T-helper 2 cell treated with Interferon-gamma antibody and Interleukin-4, amounts not matched to agents 5 μg/mL and 100 μg/mL, for 36 hours (primary cell): ENCODE results near the gene RLBP1.
A peak's percentile ranks its signal among the peaks of the same experiment; 100 is the strongest.
"Not testable (repeated sequence)": the region's sequence is repeated elsewhere in the genome, so short reads cannot be mapped to it uniquely, and the experiment has no call there.

Experiments
- DNase-seq: peaks from one replicate; pipeline ENCODE4 v3.0.0; 2021; ENCODE audit warnings: low spot score
- H3K27ac Mint-ChIP-seq: one replicate; pipeline ENCODE4 v1.8.0; 2021; ENCODE audit warnings: mild to moderate bottlenecking, mixed read lengths
- H3K27me3 Mint-ChIP-seq: one replicate; pipeline ENCODE4 v1.8.0; 2021; ENCODE audit warnings: low read depth, mixed read lengths
- H3K36me3 Mint-ChIP-seq: one replicate; pipeline ENCODE4 v1.8.0; 2021; ENCODE audit warnings: low read depth, mixed read lengths
- H3K4me1 Mint-ChIP-seq: one replicate; pipeline ENCODE4 v1.8.0; 2021; ENCODE audit warnings: low read depth, mixed read lengths
- H3K4me3 Mint-ChIP-seq: one replicate; pipeline ENCODE4 v1.8.0; 2022; ENCODE audit warnings: mild to moderate bottlenecking, moderate library complexity, mixed read lengths
- H3K9me3 Mint-ChIP-seq: one replicate; pipeline ENCODE4 v1.8.0; 2021; ENCODE audit warnings: mixed read lengths

Gene RLBP1

GRCh38 chr15:89221543-89221942 lies at the start of gene RLBP1:
Gene RLBP1 (minus strand): TSS chr15:89221579. CDS start chr15:89218975, 2,604 bp downstream.
- no peaks in the 10 kb centered on the region for H3K36me3 Mint-ChIP-seq
- H3K27ac Mint-ChIP-seq, result no peak within 1 kb of the TSS
- DNase-seq, result no peak
- H3K9me3 Mint-ChIP-seq, result no peaks in the 10 kb centered on the region
- peaks cover 6% of the 10 kb centered on the region for H3K27me3 Mint-ChIP-seq
- no peak within 1 kb of the TSS for H3K4me3 Mint-ChIP-seq
- no peaks in the 10 kb centered on the region for H3K4me1 Mint-ChIP-seq

- peaks cover 75% of the 10 kb centered on the region for H3K36me3 Mint-ChIP-seq
- not testable (repeated sequence) for H3K9me3 Mint-ChIP-seq, H3K27ac Mint-ChIP-seq, DNase-seq, H3K4me3 Mint-ChIP-seq, H3K27me3 Mint-ChIP-seq
- H3K4me1 Mint-ChIP-seq, result peaks cover 37% of the 10 kb centered on the region
Observed at GRCh38 chr15:89250142-89250541, 28.8 kb upstream of the RLBP1 start.

GRCh38 chr15:89248584-89248983 lies 27.2 kb upstream of the RLBP1 start:
- no peak overlapping the region for H3K4me3 Mint-ChIP-seq
- peaks cover 75% of the 10 kb centered on the region for H3K36me3 Mint-ChIP-seq
- no peak overlapping the region for H3K27ac Mint-ChIP-seq
- peaks cover 39% of the 10 kb centered on the region for H3K4me1 Mint-ChIP-seq
- no peak for DNase-seq
- H3K27me3 Mint-ChIP-seq, result no peaks in the 10 kb centered on the region
- peaks cover 3% of the 10 kb centered on the region for H3K9me3 Mint-ChIP-seq

- peaks cover 69% of the 10 kb centered on the region for H3K36me3 Mint-ChIP-seq
- H3K9me3 Mint-ChIP-seq, result peaks cover 3% of the 10 kb centered on the region
- H3K27me3 Mint-ChIP-seq, result no peaks in the 10 kb centered on the region
- H3K4me3 Mint-ChIP-seq, result peak overlapping the region; percentile 28
- H3K27ac Mint-ChIP-seq, result peak overlapping the region; percentile 33
- H3K4me1 Mint-ChIP-seq, result peaks cover 42% of the 10 kb centered on the region
- DNase-seq, result no peak
Observed at GRCh38 chr15:89247446-89247845, 26.1 kb upstream of the RLBP1 start.

GRCh38 chr15:89244574-89244903 lies 23.2 kb upstream of the RLBP1 start:
- peaks cover 1% of the 10 kb centered on the region for H3K9me3 Mint-ChIP-seq
- peaks cover 36% of the 10 kb centered on the region for H3K4me1 Mint-ChIP-seq
- H3K27ac Mint-ChIP-seq, result peak overlapping the region; percentile 94
- H3K36me3 Mint-ChIP-seq, result peaks cover 47% of the 10 kb centered on the region
- H3K4me3 Mint-ChIP-seq, result peak overlapping the region; percentile 97
- no peak for DNase-seq
- H3K27me3 Mint-ChIP-seq, result peaks cover 2% of the 10 kb centered on the region

GRCh38 chr15:89243691-89244573 lies 22.6 kb upstream of the RLBP1 start, which contains the start of gene FANCI:
Gene FANCI (plus strand): TSS chr15:89243979. CDS start chr15:89247648, 3,669 bp downstream.
- peak within 1 kb of the TSS; percentile 97 for H3K4me3 Mint-ChIP-seq
- H3K4me1 Mint-ChIP-seq, result peaks cover 35% of the 10 kb centered on the region
- no peaks in the 10 kb centered on the region for H3K9me3 Mint-ChIP-seq
- peak; percentile 96 for DNase-seq
- H3K27ac Mint-ChIP-seq, result peak within 1 kb of the TSS; percentile 94
- H3K36me3 Mint-ChIP-seq, result peaks cover 42% of the 10 kb centered on the region
- H3K27me3 Mint-ChIP-seq, result peaks cover 4% of the 10 kb centered on the region

GRCh38 chr15:89243046-89243690 lies 21.8 kb upstream of the RLBP1 start:
- Mint-ChIP-seq H3K4me1 (peaks cover 32% of the 10 kb centered on the region), H3K27ac (peak overlapping the region; percentile 64), H3K9me3 (no peaks in the 10 kb centered on the region), H3K36me3 (peaks cover 36% of the 10 kb centered on the region), H3K4me3 (peak overlapping the region; percentile 97), H3K27me3 (peaks cover 4% of the 10 kb centered on the region)
- DNase-seq, result no peak

GRCh38 chr15:89239883-89240810 lies 18.8 kb upstream of the RLBP1 start:
- Mint-ChIP-seq H3K4me1 (peaks cover 11% of the 10 kb centered on the region), H3K27me3 (peaks cover 21% of the 10 kb centered on the region)
- H3K36me3 Mint-ChIP-seq, H3K9me3 Mint-ChIP-seq, H3K27ac Mint-ChIP-seq, H3K4me3 Mint-ChIP-seq, DNase-seq: not testable (repeated sequence)

GRCh38 chr15:89231832-89232231 lies 10.5 kb upstream of the RLBP1 start:
- DNase-seq, result no peak
- no peaks in the 10 kb centered on the region for H3K9me3 Mint-ChIP-seq
- no peak overlapping the region for H3K27ac Mint-ChIP-seq
- peaks cover 31% of the 10 kb centered on the region for H3K27me3 Mint-ChIP-seq
- H3K4me3 Mint-ChIP-seq, result no peak overlapping the region
- peaks cover 3% of the 10 kb centered on the region for H3K4me1 Mint-ChIP-seq
- no peaks in the 10 kb centered on the region for H3K36me3 Mint-ChIP-seq

- DNase-seq, result no peak
- Mint-ChIP-seq H3K4me1 (peaks cover 3% of the 10 kb centered on the region), H3K27me3 (peaks cover 22% of the 10 kb centered on the region), H3K36me3 (no peaks in the 10 kb centered on the region), H3K9me3 (no peaks in the 10 kb centered on the region), H3K27ac (no peak overlapping the region), H3K4me3 (no peak overlapping the region)
Observed at GRCh38 chr15:89230277-89230676, 8.9 kb upstream of the RLBP1 start.

GRCh38 chr15:89227425-89227824 lies 6.0 kb upstream of the RLBP1 start:
- H3K4me3 Mint-ChIP-seq, result no peak overlapping the region
- peaks cover 3% of the 10 kb centered on the region for H3K4me1 Mint-ChIP-seq
- H3K27ac Mint-ChIP-seq, result no peak overlapping the region
- H3K36me3 Mint-ChIP-seq, result no peaks in the 10 kb centered on the region
- H3K27me3 Mint-ChIP-seq, result peaks cover 14% of the 10 kb centered on the region
- no peaks in the 10 kb centered on the region for H3K9me3 Mint-ChIP-seq
- no peak for DNase-seq

- Mint-ChIP-seq H3K4me3 (no peak overlapping the region), H3K9me3 (no peaks in the 10 kb centered on the region), H3K4me1 (peaks cover 3% of the 10 kb centered on the region), H3K27me3 (peaks cover 11% of the 10 kb centered on the region), H3K27ac (no peak overlapping the region), H3K36me3 (no peaks in the 10 kb centered on the region)
- DNase-seq, result no peak
Observed at GRCh38 chr15:89226359-89227221, 5.2 kb upstream of the RLBP1 start.

GRCh38 chr15:89225588-89225987 lies 4.2 kb upstream of the RLBP1 start:
- no peak overlapping the region for H3K27ac Mint-ChIP-seq
- no peak for DNase-seq
- H3K36me3 Mint-ChIP-seq, result no peaks in the 10 kb centered on the region
- peaks cover 10% of the 10 kb centered on the region for H3K27me3 Mint-ChIP-seq
- no peaks in the 10 kb centered on the region for H3K9me3 Mint-ChIP-seq
- no peak overlapping the region for H3K4me3 Mint-ChIP-seq
- peaks cover 2% of the 10 kb centered on the region for H3K4me1 Mint-ChIP-seq
